Activated CD4-positive, alpha-beta T cell treated with anti-CD3 and anti-CD28 coated beads for 1 hour (primary cell): ENCODE data around the gene POLN.

Experiments used
- DNase-seq: peaks from one replicate; pipeline ENCODE4 v3.0.0-alpha.2; 2020

Gene POLN

GRCh38 chr4:2155246-2155645, 86.7 kb downstream of the POLN start:
- no peak for DNase-seq

- DNase-seq: no peak
Observed at GRCh38 chr4:2154215-2154740, 87.6 kb downstream of the POLN start.

- no peak for DNase-seq
Observed at GRCh38 chr4:2151544-2151943, 90.4 kb downstream of the POLN start.

GRCh38 chr4:2150076-2150475, 91.8 kb downstream of the POLN start:
- DNase-seq: no peak

GRCh38 chr4:2142630-2143427, 99.1 kb downstream of the POLN start:
- no peak for DNase-seq

- DNase-seq: no peak
Observed at GRCh38 chr4:2141762-2142451, 100.0 kb downstream of the POLN start.

GRCh38 chr4:2141022-2141761, 100.7 kb downstream of the POLN start:
- no peak for DNase-seq

- no peak for DNase-seq
Observed at GRCh38 chr4:2138846-2139500, 102.9 kb downstream of the POLN start.

- DNase-seq: no peak
Observed at GRCh38 chr4:2136726-2137125, 105.2 kb downstream of the POLN start.

- DNase-seq: no peak
Observed at GRCh38 chr4:2135083-2135482, 106.8 kb downstream of the POLN start.

GRCh38 chr4:2132438-2132837, 109.5 kb downstream of the POLN start:
- DNase-seq: no peak

GRCh38 chr4:2127609-2128332, 114.2 kb downstream of the POLN start:
- no peak for DNase-seq

GRCh38 chr4:2126309-2127043, 115.4 kb downstream of the POLN start:
- DNase-seq: no peak

GRCh38 chr4:2125831-2126230, 116.1 kb downstream of the POLN start:
- DNase-seq: no peak

- no peak for DNase-seq
Observed at GRCh38 chr4:2125023-2125422, 116.9 kb downstream of the POLN start.

GRCh38 chr4:2116687-2117400, 125.1 kb downstream of the POLN start:
- DNase-seq: no peak

- DNase-seq: no peak
Observed at GRCh38 chr4:2105559-2105958, 136.4 kb downstream of the POLN start.

GRCh38 chr4:2104556-2105345, 137.2 kb downstream of the POLN start:
- no peak for DNase-seq

GRCh38 chr4:2103843-2104547, 137.9 kb downstream of the POLN start:
- DNase-seq: no peak
